SU-DHL-6 (cell line): Measurements from ENCODE around the gene DOHH.
"Not testable (repeated sequence)": the region's sequence is repeated elsewhere in the genome, so short reads cannot be mapped to it uniquely, and the experiment has no call there.

Source experiments
- H2AFZ ChIP-seq: fragments of 200-600 bp; sonication (generic); 2 replicates; pipeline ENCODE4 v1.6.1; 2014; ENCODE audit warnings: low read depth, mild to moderate bottlenecking, moderate library complexity, mixed read lengths, antibody characterized with exemption, low read length; ENCODE audit not compliant: severe bottlenecking
- H3F3A ChIP-seq: fragments of 200-600 bp; shearing (Covaris generic); 2 replicates; pipeline ENCODE4 v1.6.0; 2016; ENCODE audit warnings: antibody characterized with exemption, mild to moderate bottlenecking; ENCODE audit not compliant: insufficient read depth
- H3K27ac ChIP-seq: fragments of 200-600 bp; sonication (generic); 2 replicates; pipeline ENCODE4 v1.5.1; 2016; ENCODE audit warnings: low read depth, mild to moderate bottlenecking, low read length, moderate library complexity, mixed read lengths
- H3K27me3 ChIP-seq: fragments of 200-600 bp; sonication (generic), shearing (Covaris generic); 2 replicates; pipeline ENCODE4 v1.6.0; 2014; ENCODE audit warnings: mild to moderate bottlenecking, low read length
- H3K36me3 ChIP-seq: fragments of 200-600 bp; sonication (generic); 2 replicates; pipeline ENCODE4 v1.6.1; 2014; ENCODE audit warnings: mild to moderate bottlenecking, low read length, mixed read lengths
- H3K4me2 ChIP-seq: fragments of 300-600, 200-600 bp; shearing (Covaris generic), sonication (generic); 2 replicates; pipeline ENCODE4 v1.6.0; 2014; ENCODE audit warnings: low read length, low read depth, mild to moderate bottlenecking; ENCODE audit not compliant: poor library complexity, severe bottlenecking
- H3K4me3 ChIP-seq: fragments of 200-600 bp; sonication (generic); 2 replicates; pipeline ENCODE4 v1.5.1; 2014; ENCODE audit warnings: antibody characterized with exemption, low read length, mild to moderate bottlenecking, mixed read lengths; ENCODE audit not compliant: insufficient read depth, poor library complexity, severe bottlenecking
- H3K79me2 ChIP-seq: fragments of 200-600 bp; sonication (generic); 2 replicates; pipeline ENCODE4 v1.6.1; 2014; ENCODE audit warnings: mild to moderate bottlenecking, low read length, moderate library complexity; ENCODE audit not compliant: insufficient read depth
- H3K9ac ChIP-seq: fragments of 200-600 bp; sonication (generic); 2 replicates; pipeline ENCODE4 v1.7.0; 2014; ENCODE audit warnings: mild to moderate bottlenecking, low read length
- H3K9me2 ChIP-seq: fragments of 200-600 bp; sonication (generic); replicated peaks from 2 replicates; pipeline ENCODE4 v1.6.1; 2014; ENCODE audit warnings: low read length; ENCODE audit not compliant: insufficient read depth
- H3K9me3 ChIP-seq: fragments of 200-600 bp; sonication (generic); 2 replicates; pipeline ENCODE4 v1.6.1; 2014; ENCODE audit warnings: low read length, mixed read lengths; ENCODE audit not compliant: insufficient read depth
- H4K20me1 ChIP-seq: fragments of 200-600 bp; sonication (generic); 2 replicates; pipeline ENCODE4 v1.6.1; 2014; ENCODE audit warnings: low read depth, mild to moderate bottlenecking, antibody characterized with exemption, low read length, moderate library complexity, mixed read lengths
- EZH2phosphoT487 ChIP-seq: fragments of 200-600 bp; sonication (generic), shearing (Covaris generic); conservative IDR thresholded peaks from 2 replicates; pipeline ENCODE4 v1.6.1; 2018; ENCODE audit warnings: mild to moderate bottlenecking, antibody characterized with exemption, low read length, moderate library complexity, mixed read lengths
- TF ChIP-seq, protein P1 (sequence below): fragments of 200-600 bp; sonication (generic); IDR thresholded peaks from one replicate; pipeline ENCODE4 v1.5.1; 2017; ENCODE audit warnings: antibody characterized with exemption, mild to moderate bottlenecking, low read length, moderate library complexity; ENCODE audit not compliant: insufficient read depth, poor library complexity, severe bottlenecking

DOHH gene

DNA sequence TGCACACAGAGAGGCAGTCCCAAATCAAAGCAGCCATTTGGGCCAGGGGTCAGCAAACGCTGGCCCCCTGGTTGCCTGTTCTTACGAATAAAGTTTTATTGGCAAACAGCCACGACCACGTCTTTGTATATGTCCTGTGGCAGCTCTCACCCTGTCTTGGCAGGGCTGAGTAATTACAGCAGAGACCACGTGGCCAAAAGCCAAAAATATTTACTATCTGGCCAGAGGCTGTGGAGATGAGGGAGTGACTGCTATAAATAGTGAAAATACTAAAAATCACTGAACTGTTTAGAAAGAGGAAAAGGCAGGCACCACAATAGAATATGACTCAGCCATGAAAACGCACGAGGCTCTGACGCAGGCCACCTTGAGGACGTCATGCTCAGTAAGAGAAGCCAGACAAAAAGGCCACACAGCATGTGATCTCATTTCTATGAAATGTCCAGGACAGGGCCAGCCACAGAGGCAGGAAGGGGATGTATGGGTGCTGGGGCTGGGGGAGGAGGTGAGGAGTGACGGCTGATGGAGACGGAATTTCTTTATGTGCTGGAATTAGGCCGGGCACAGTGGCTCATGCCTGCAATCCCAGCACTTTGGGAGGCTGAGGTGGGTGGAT lies 49.6 kb downstream of the DOHH start:
- Histone ChIP-seq H3K9me3 (no peaks in the 10 kb centered on the region), H3K4me2 (no peak overlapping the region), H3K9me2 (no peaks in the 10 kb centered on the region), H3K4me3 (no peak overlapping the region), H4K20me1 (no peaks in the 10 kb centered on the region), H3K27me3 (no peaks in the 10 kb centered on the region), H3F3A (no peaks in the 10 kb centered on the region), H2AFZ (no peak overlapping the region), H3K9ac (no peak overlapping the region), H3K27ac (no peak overlapping the region), H3K79me2 (no peaks in the 10 kb centered on the region), H3K36me3 (no peaks in the 10 kb centered on the region)
- no peak for TF ChIP-seq EZH2phosphoT487

DNA sequence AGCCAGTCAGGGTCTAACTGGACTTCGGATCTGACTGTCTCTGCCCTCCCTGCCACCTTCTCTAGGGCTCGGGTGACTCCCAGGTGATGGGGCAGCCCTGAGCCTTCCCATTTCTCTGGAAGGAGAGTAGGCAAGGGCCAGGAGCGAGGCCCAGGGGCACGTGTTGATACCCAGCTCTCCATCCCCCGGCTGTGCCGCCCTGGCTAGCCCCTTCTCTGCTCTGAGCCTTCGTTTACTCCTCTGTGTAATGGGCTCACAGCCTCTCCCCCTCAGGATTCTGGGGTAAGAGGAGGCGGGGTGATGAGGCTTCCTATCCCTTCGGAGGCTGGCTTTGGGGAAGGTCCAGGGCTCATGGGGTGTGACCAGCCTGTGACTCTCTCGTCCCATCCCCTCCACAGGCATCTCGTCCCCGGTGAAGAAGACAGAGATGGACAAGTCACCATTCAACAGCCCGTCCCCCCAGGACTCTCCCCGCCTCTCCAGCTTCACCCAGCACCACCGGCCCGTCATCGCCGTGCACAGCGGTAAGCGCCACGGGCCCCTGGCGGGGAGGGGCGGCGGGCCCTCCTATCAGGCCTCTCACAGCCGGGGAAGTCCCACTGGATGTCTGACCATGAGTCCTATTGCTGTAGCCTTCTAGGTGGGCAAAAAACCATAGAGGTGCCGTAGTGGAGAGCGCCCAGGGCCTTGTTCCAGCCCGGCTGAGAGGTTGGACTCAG lies 51.7 kb downstream of the DOHH start:
- no peaks in the 10 kb centered on the region for H3K9me2 ChIP-seq
- no peaks in the 10 kb centered on the region for H3K27me3 ChIP-seq
- TF ChIP-seq, protein P1, sequence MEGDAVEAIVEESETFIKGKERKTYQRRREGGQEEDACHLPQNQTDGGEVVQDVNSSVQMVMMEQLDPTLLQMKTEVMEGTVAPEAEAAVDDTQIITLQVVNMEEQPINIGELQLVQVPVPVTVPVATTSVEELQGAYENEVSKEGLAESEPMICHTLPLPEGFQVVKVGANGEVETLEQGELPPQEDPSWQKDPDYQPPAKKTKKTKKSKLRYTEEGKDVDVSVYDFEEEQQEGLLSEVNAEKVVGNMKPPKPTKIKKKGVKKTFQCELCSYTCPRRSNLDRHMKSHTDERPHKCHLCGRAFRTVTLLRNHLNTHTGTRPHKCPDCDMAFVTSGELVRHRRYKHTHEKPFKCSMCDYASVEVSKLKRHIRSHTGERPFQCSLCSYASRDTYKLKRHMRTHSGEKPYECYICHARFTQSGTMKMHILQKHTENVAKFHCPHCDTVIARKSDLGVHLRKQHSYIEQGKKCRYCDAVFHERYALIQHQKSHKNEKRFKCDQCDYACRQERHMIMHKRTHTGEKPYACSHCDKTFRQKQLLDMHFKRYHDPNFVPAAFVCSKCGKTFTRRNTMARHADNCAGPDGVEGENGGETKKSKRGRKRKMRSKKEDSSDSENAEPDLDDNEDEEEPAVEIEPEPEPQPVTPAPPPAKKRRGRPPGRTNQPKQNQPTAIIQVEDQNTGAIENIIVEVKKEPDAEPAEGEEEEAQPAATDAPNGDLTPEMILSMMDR, result no peak
- TF ChIP-seq EZH2phosphoT487, result no peak
- H3K79me2 ChIP-seq, result no peaks in the 10 kb centered on the region
- no peak overlapping the region for H2AFZ ChIP-seq
- no peaks in the 10 kb centered on the region for H3K36me3 ChIP-seq
- no peak overlapping the region for H3K9ac ChIP-seq
- H3K27ac ChIP-seq, result no peak overlapping the region
- H3K4me3 ChIP-seq, result no peak overlapping the region
- H3K9me3 ChIP-seq, result no peaks in the 10 kb centered on the region
- H4K20me1 ChIP-seq, result no peaks in the 10 kb centered on the region; the same call in 1 of the 2 replicates
- no peak overlapping the region for H3K4me2 ChIP-seq
- no peaks in the 10 kb centered on the region for H3F3A ChIP-seq

DNA sequence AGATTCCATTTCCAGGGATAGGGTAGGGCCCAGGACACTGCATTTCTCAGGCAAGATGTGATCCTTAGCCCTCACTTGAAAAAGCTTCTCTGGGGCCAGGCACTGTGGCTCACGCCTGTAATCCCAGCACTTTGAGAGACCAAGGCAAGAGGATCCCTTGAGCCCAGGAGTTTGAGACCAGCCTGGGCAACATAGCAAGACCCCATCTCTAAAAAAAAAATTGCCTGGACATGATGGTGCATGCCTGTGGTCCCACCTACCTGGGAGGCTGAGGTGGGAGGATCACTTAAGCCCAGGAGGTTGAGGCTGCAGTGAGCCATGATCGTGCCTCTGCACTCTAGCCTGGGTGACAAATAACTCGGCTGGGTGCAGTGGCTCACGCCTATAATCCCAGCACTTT lies 53.8 kb downstream of the DOHH start:
- not testable (repeated sequence) for H4K20me1 ChIP-seq, H3K36me3 ChIP-seq, H3K27me3 ChIP-seq

DNA sequence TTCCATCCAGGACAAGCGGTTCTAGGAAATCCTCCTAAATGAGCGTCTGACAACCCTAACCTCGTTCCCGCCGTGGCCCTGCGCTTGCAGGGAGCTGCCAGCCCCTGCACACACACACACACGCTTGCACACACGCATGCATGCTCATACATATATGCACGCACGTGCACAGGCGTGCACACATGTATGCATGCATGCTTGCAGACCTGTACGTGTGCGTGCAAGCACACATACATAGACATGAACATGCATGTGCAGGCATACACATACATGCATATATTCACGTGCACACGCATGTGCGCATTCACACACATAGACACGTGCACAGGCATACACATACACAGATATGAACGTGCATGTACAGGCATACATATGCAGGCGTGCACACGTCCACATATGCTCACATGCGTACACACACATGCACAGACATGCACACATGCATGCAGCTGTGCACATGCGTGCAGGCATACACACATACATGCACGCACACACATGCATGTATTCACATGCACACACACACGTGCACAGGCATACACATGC lies 55.7 kb downstream of the DOHH start:
- Histone ChIP-seq H3K9ac (no peak overlapping the region), H4K20me1 (no peaks in the 10 kb centered on the region; the same call in 1 of the 2 replicates), H3K79me2 (no peaks in the 10 kb centered on the region), H3K27ac (no peak overlapping the region), H3K27me3 (no peaks in the 10 kb centered on the region), H2AFZ (no peak overlapping the region), H3F3A (no peaks in the 10 kb centered on the region), H3K4me3 (no peak overlapping the region), H3K4me2 (no peak overlapping the region), H3K9me2 (no peaks in the 10 kb centered on the region), H3K36me3 (no peaks in the 10 kb centered on the region), H3K9me3 (no peaks in the 10 kb centered on the region)
- no peak for TF ChIP-seq EZH2phosphoT487

More for the DNA sequence above, 53.8 kb downstream of the DOHH start:
- H3K27ac ChIP-seq, H3K4me2 ChIP-seq, H3F3A ChIP-seq, H3K79me2 ChIP-seq, H3K9ac ChIP-seq, H2AFZ ChIP-seq, H3K4me3 ChIP-seq, H3K9me3 ChIP-seq, H3K9me2 ChIP-seq: not testable (repeated sequence)
